ENCODE measurements around the gene MAPRE2. TPM values are rescaled to one million over a fixed set of nuclear protein-coding genes. Genes with fewer than 3 reads are reported as not detected.

The MAPRE2 gene
- total RNA-seq, 1 experiment from 2014 or later, result 9.1 TPM

- no peak overlapping the region for H3K27ac ChIP-seq
- H2AFZ ChIP-seq, result no peak overlapping the region
- no peaks in the 10 kb centered on the region for H3K9me2 ChIP-seq (ENCODE audit: insufficient read depth)
- no peaks in the 10 kb centered on the region for H3K36me3 ChIP-seq (ENCODE audit: low read depth)
- BruUV-seq (replicated peaks), result no TSS peak
- no peaks in the 10 kb centered on the region for H3K27me3 ChIP-seq (ENCODE audit: insufficient read depth, low read depth)
- no peaks in the 10 kb centered on the region for H3F3A ChIP-seq (ENCODE audit: insufficient read depth, low read depth)
- CTCF ChIA-PET, result no interaction called here
- POLR2A ChIA-PET (ENCODE audit: unreplicated experiment), result interaction anchor here (0.5 kb wide), 1 partner anchor 14 kb away, joined by 8 read pairs; no protein-coding TSS in a partner anchor
- H4K20me1 ChIP-seq (ENCODE audit: insufficient read depth), result no peaks in the 10 kb centered on the region
- H3K79me2 ChIP-seq (ENCODE audit: low read depth), result no peaks in the 10 kb centered on the region
- no peak for DNase-seq
- H3K4me1 ChIP-seq (replicated peaks; ENCODE audit: insufficient read depth), result no peaks in the 10 kb centered on the region
- no peak overlapping the region for H3K4me3 ChIP-seq
- TF ChIP-seq CTCF (conservative IDR thresholded peaks at IDR 0.05), result no peak
- no peak for TF ChIP-seq EZH2 (IDR thresholded peaks at IDR 0.05; ENCODE audit: low read depth)
- H3K4me2 ChIP-seq, result no peak overlapping the region
- no peaks in the 10 kb centered on the region for H3K9me3 ChIP-seq (ENCODE audit: insufficient read depth, low read depth)
- intact Hi-C loops (cut with micrococcal nuclease; ENCODE audit: unreplicated experiment), result no loop called here
These were observed 148.3 kb downstream of the MAPRE2 start for GRCh38 chr18:35189510-35189909.

DNA sequence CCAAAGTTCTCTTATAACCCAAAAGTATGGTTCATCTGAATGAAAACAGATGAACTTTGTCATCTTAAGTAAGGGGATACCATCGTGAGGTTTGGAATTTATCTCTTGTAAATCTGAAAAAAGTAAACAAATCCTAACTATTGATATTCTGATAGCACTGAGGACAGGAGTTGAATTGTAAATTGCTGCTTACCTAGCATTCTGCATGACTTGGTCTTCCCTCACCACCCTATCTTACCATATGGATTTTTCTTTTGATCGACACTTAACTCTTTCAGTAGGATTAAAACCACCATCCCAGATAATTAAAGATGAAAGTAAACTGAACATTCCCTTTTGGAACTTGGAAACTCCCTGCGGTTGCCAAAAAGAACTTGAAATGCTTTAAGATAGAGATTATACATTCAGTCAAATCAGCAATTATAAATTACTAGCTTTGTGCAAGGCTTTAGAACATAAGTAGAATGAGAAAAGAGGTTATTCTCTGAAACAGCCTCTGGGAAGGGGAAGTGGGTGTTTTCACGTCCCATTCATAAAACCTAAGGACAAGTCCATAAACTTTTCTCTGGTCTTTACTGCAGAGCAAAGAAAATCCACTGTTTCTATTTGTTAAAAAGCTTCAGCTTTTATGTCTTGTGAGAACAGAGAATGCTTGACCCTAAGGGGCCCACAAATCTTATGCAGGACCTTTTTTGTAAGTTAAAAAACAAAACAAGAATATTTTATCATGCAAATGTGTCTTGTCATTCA, 149.9 kb downstream of the MAPRE2 start:
- H2AFZ ChIP-seq, result no peak overlapping the region
- no peaks in the 10 kb centered on the region for H3K36me3 ChIP-seq (ENCODE audit: low read depth)
- H3K9me3 ChIP-seq (ENCODE audit: insufficient read depth, low read depth), result no peaks in the 10 kb centered on the region
- H3K79me2 ChIP-seq (ENCODE audit: low read depth), result no peaks in the 10 kb centered on the region
- no peak for DNase-seq
- no TSS peak for BruUV-seq (replicated peaks)
- no peak overlapping the region for H3K4me2 ChIP-seq
- H3K4me1 ChIP-seq (replicated peaks; ENCODE audit: insufficient read depth), result no peaks in the 10 kb centered on the region
- H3K27me3 ChIP-seq (ENCODE audit: insufficient read depth, low read depth), result no peaks in the 10 kb centered on the region
- no peak for TF ChIP-seq EZH2 (IDR thresholded peaks at IDR 0.05; ENCODE audit: low read depth)
- no peak for TF ChIP-seq CTCF (conservative IDR thresholded peaks at IDR 0.05)
- intact Hi-C loops (cut with micrococcal nuclease; ENCODE audit: unreplicated experiment), result no loop called here
- no peak overlapping the region for H3K4me3 ChIP-seq
- H3K9me2 ChIP-seq (ENCODE audit: insufficient read depth), result no peaks in the 10 kb centered on the region
- POLR2A ChIA-PET (ENCODE audit: unreplicated experiment), result no interaction called here
- H3F3A ChIP-seq (ENCODE audit: insufficient read depth, low read depth), result no peaks in the 10 kb centered on the region
- no peak overlapping the region for H3K27ac ChIP-seq
- H4K20me1 ChIP-seq (ENCODE audit: insufficient read depth), result no peaks in the 10 kb centered on the region
- CTCF ChIA-PET, result no interaction called here

GRCh38 chr18:35191698-35192025, 150.4 kb downstream of the MAPRE2 start:
- Histone ChIP-seq H3K4me1 (replicated peaks; ENCODE audit: insufficient read depth) (no peaks in the 10 kb centered on the region), H3K9me2 (ENCODE audit: insufficient read depth) (no peaks in the 10 kb centered on the region), H3F3A (ENCODE audit: insufficient read depth, low read depth) (no peaks in the 10 kb centered on the region), H3K4me3 (no peak overlapping the region), H3K79me2 (ENCODE audit: low read depth) (no peaks in the 10 kb centered on the region), H3K9me3 (ENCODE audit: insufficient read depth, low read depth) (no peaks in the 10 kb centered on the region), H3K27me3 (ENCODE audit: insufficient read depth, low read depth) (no peaks in the 10 kb centered on the region), H2AFZ (no peak overlapping the region), H3K27ac (no peak overlapping the region), H3K36me3 (ENCODE audit: low read depth) (no peaks in the 10 kb centered on the region), H4K20me1 (ENCODE audit: insufficient read depth) (no peaks in the 10 kb centered on the region), H3K4me2 (no peak overlapping the region)
- BruUV-seq (replicated peaks), result no TSS peak
- DNase-seq, result no peak
- ChIA-PET CTCF (no interaction called here), POLR2A (ENCODE audit: unreplicated experiment) (no interaction called here)
- intact Hi-C loops (cut with micrococcal nuclease; ENCODE audit: unreplicated experiment), result no loop called here
- no peak for TF ChIP-seq CTCF (conservative IDR thresholded peaks at IDR 0.05)
- TF ChIP-seq EZH2 (IDR thresholded peaks at IDR 0.05; ENCODE audit: low read depth), result no peak

Measured in PC-9 (cell line).